K562 (cell line): Measurements from ENCODE around the gene CCL3. TPM values are rescaled to one million over a fixed set of nuclear protein-coding genes. Genes with fewer than 3 reads are reported as not detected.

Source experiments
- ARNT ChIP-seq, 2 experiments: fragments of 450-650 bp; IDR thresholded peaks; 2 replicates each; pipeline ENCODE4 v1.6.1; 2016; ENCODE audit warnings: mild to moderate bottlenecking in 1 of 2
- GATAD2B ChIP-seq: fragments of 450-650 bp; IDR thresholded peaks from 2 replicates; pipeline ENCODE4 v1.6.1; 2017; ENCODE audit warnings: mild to moderate bottlenecking, borderline replicate concordance
- JUND ChIP-seq, 2 experiments: IDR thresholded peaks; 2 replicates in 1 of 2; 3 replicates in 1 of 2; pipeline ENCODE4 v1.6.1; 2011; ENCODE audit warnings: borderline replicate concordance in 2 of 2, low read depth in 2 of 2, low read length in 2 of 2, improper control_type of control experiment in 1 of 2, missing biosample characterization in 1 of 2, missing genetic modification characterization in 1 of 2, missing genetic modification reagents in 1 of 2
- KAT8 ChIP-seq: fragments of 450-650 bp; IDR thresholded peaks from 2 replicates; pipeline ENCODE4 v1.6.1; 2016; ENCODE audit warnings: low read depth, mild to moderate bottlenecking
- LEF1 ChIP-seq: fragments of 450-650 bp; IDR thresholded peaks from 2 replicates; pipeline ENCODE4 v1.6.1; 2016; ENCODE audit warnings: mild to moderate bottlenecking
- POLR2AphosphoS2 ChIP-seq: IDR thresholded peaks from 2 replicates; pipeline ENCODE4 v1.6.1; 2012; ENCODE audit warnings: low read length, improper control_type of control experiment
- POLR2AphosphoS5 ChIP-seq: IDR thresholded peaks from 2 replicates; pipeline ENCODE4 v1.6.1; 2011; ENCODE audit warnings: mild to moderate bottlenecking, low read depth, low read length, moderate library complexity; ENCODE audit not compliant: control insufficient read depth, insufficient read depth
- SMC3 ChIP-seq: conservative IDR thresholded peaks from 2 replicates; pipeline ENCODE4 v1.6.1; 2011; ENCODE audit warnings: low read depth, low read length, improper control_type of control experiment; ENCODE audit not compliant: insufficient read depth
- ZBTB7A ChIP-seq: IDR thresholded peaks from 2 replicates; pipeline ENCODE4 v1.6.1; 2011; ENCODE audit warnings: low read depth, mild to moderate bottlenecking, low read length, moderate library complexity, borderline replicate concordance; ENCODE audit not compliant: control insufficient read depth
- ZNF12 ChIP-seq: sonication (generic); formaldehyde crosslinking; IDR thresholded peaks from 2 replicates; pipeline ENCODE4 v1.4.0; 2020; ENCODE audit warnings: mild to moderate bottlenecking, missing genetic modification reagents
- ZNF311 ChIP-seq: fragments of 250-450 bp; sonication (Bioruptor Pico); IDR thresholded peaks from 2 replicates; pipeline ENCODE4 v1.4.0; 2020; ENCODE audit warnings: mild to moderate bottlenecking, moderate library complexity
- ZNF512 ChIP-seq: IDR thresholded peaks from 2 replicates; pipeline ENCODE4 v1.6.1; 2016; ENCODE audit warnings: missing genetic modification characterization, missing compliant biosample characterization
- ZNF583 ChIP-seq: fragments of 250-450 bp; sonication (Bioruptor Pico); IDR thresholded peaks from 2 replicates; pipeline ENCODE4 v1.4.0; 2020
- polyA plus RNA-seq, 8 experiments: library from polyadenylated mRNA; depleted of rRNA in 4 of 8; stranded (reverse) in 5 of 8; unstranded in 3 of 8; fragments of >200 nt; fragmentation: Nextera tagmentation in 2 of 8; fragmentation: Illumina TruSeq in 1 of 8; extraction: Ambion mirVana in 2 of 8; extraction: Trizol in 1 of 8; gene quantifications; 2 replicates each; pipeline versions ENCODE4 v1.2.1 to v1.2.3, GENCODE V29; 2011 to 2014; ENCODE audit warnings: inconsistent platforms in 1 of 8, missing spikeins in 1 of 8
- total RNA-seq, 7 experiments: library from RNA; depleted of rRNA in 6 of 7; stranded (reverse); fragments of >200 nt in 6 of 7; fragmentation: Illumina TruSeq in 2 of 7; extraction: Trizol in 2 of 7; gene quantifications; 2 replicates each; pipeline versions ENCODE4 v1.2.1 to v1.2.3, GENCODE V29; 2011 to 2021; ENCODE audit warnings: low replicate concordance in 1 of 7
- TF ChIP-seq, protein P1 (sequence below), 3 experiments: fragments of 200-800 bp in 1 of 3; fragments of 250-450 bp in 1 of 3; fragments of 450-650 bp in 1 of 3; sonication (Bioruptor Pico) in 1 of 3; sonication (Bioruptor generic) in 1 of 3; formaldehyde crosslinking in 1 of 3; IDR thresholded peaks; 2 replicates each; pipeline versions ENCODE4 v1.6.1 to v1.8.0; 2016 to 2022; ENCODE audit warnings: mild to moderate bottlenecking in 2 of 3, missing genetic modification characterization in 2 of 3, missing compliant biosample characterization in 1 of 3, moderate library complexity in 1 of 3

The CCL3 gene
- total and polyA plus RNA-seq, 9 of the 15 experiments (the other 6 are each of a cell fraction or from before 2014, with no cell fraction given): 0.58 TPM; not detected in 8

DNA sequence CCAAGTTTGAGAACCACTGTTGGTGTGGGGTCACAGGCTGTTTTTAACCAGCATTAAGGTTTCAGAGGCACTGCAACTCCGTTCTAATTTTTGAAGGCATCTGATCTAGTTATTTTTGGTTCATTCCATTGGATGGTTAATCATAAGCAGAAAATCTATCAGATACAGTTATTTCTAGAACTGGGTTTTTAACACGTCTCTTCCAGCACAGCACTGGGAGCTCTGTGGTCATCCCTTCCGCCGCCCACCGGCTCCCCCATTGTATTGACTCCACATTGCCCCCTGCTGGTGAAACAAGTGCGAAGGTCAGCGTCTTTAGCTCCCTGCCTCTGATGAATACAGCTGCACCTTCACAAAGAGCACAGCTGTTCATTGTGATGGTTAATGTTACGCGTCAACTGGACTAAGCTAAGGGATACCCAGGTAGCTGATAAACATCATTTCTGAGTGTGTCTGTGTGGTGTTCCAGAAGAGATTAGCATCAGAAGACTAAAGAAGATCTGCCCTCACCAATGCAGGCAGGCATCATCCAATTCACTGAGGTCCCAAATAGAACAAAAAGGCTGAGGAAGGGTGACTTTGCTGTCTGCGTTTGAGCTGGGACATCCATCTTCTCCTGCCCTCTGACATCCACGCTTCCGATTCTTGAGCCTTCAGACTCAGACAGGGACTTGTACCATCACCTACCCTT, 17.4 kb downstream of the CCL3 start (continued):
- TF ChIP-seq, protein P1, sequence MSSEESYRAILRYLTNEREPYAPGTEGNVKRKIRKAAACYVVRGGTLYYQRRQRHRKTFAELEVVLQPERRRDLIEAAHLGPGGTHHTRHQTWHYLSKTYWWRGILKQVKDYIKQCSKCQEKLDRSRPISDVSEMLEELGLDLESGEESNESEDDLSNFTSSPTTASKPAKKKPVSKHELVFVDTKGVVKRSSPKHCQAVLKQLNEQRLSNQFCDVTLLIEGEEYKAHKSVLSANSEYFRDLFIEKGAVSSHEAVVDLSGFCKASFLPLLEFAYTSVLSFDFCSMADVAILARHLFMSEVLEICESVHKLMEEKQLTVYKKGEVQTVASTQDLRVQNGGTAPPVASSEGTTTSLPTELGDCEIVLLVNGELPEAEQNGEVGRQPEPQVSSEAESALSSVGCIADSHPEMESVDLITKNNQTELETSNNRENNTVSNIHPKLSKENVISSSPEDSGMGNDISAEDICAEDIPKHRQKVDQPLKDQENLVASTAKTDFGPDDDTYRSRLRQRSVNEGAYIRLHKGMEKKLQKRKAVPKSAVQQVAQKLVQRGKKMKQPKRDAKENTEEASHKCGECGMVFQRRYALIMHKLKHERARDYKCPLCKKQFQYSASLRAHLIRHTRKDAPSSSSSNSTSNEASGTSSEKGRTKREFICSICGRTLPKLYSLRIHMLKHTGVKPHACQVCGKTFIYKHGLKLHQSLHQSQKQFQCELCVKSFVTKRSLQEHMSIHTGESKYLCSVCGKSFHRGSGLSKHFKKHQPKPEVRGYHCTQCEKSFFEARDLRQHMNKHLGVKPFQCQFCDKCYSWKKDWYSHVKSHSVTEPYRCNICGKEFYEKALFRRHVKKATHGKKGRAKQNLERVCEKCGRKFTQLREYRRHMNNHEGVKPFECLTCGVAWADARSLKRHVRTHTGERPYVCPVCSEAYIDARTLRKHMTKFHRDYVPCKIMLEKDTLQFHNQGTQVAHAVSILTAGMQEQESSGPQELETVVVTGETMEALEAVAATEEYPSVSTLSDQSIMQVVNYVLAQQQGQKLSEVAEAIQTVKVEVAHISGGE (CRISPR knock-in tag; IDR thresholded peaks at IDR 0.05): no peak
- TF ChIP-seq ARNT (IDR thresholded peaks at IDR 0.05) (no peak), SMC3 (peak; percentile 58), ZBTB7A (peak; percentile 63; the same call in 1 of the 2 replicates), ZNF12 (CRISPR knock-in tag) (no peak), LEF1 (no peak), ZNF583 (CRISPR knock-in tag) (no peak), JUND (IDR thresholded peaks at IDR 0.05; ENCODE audit: borderline replicate concordance, low read depth, low read length) (no peak), JUND (tag; IDR thresholded peaks at IDR 0.05; ENCODE audit: borderline replicate concordance, low read depth, low read length) (no peak), ZNF512 (tag) (no peak), GATAD2B (no peak), POLR2AphosphoS2 (no peak), POLR2AphosphoS5 (no peak), KAT8 (no peak), ZNF311 (no peak)
